Neuronal stem cell (in vitro differentiated cells): Measurements from ENCODE around the gene PFKL.

Experiments
- DNase-seq: peaks from one replicate; pipeline ENCODE4 v3.0.0-alpha.2; 2013; ENCODE audit warnings: low spot score
- H2AFZ ChIP-seq: one replicate; pipeline ENCODE4 v1.6.1; 2013; ENCODE audit warnings: mild to moderate bottlenecking, low read length, inconsistent platforms
- H2AK5ac ChIP-seq: 2 replicates; pipeline ENCODE4 v1.6.1; 2013; ENCODE audit warnings: low read depth, mild to moderate bottlenecking, inconsistent platforms, low read length, moderate library complexity, mixed read lengths
- H2BK120ac ChIP-seq: 2 replicates; pipeline ENCODE4 v1.6.1; 2013; ENCODE audit warnings: low read depth, mild to moderate bottlenecking, inconsistent platforms, low read length, moderate library complexity, mixed read lengths
- H2BK12ac ChIP-seq: one replicate; pipeline ENCODE4 v1.6.1; 2013; ENCODE audit warnings: low read length, inconsistent platforms
- H2BK15ac ChIP-seq: 2 replicates; pipeline ENCODE4 v1.6.1; 2013; ENCODE audit warnings: mild to moderate bottlenecking, low read length, inconsistent platforms, mixed read lengths
- H2BK5ac ChIP-seq: one replicate; pipeline ENCODE4 v1.6.1; 2013; ENCODE audit warnings: inconsistent platforms, mild to moderate bottlenecking, low read length, moderate library complexity
- H3K14ac ChIP-seq: one replicate; pipeline ENCODE4 v1.6.1; 2013; ENCODE audit warnings: low read length, inconsistent platforms
- H3K18ac ChIP-seq: 2 replicates; pipeline ENCODE4 v1.6.1; 2013; ENCODE audit warnings: low read length, inconsistent platforms
- H3K23ac ChIP-seq: 2 replicates; pipeline ENCODE4 v1.6.1; 2013; ENCODE audit warnings: low read depth, mild to moderate bottlenecking, mixed read lengths, low read length, inconsistent platforms; ENCODE audit not compliant: poor library complexity
- H3K27ac ChIP-seq: replicated peaks from 3 replicates; pipeline ENCODE4 v1.5.1; 2013; ENCODE audit warnings: low read length, inconsistent platforms
- H3K27me3 ChIP-seq, 3 experiments: 2 replicates each; pipeline ENCODE4 v1.6.1; 2013; ENCODE audit warnings: low read length in 3 of 3, mild to moderate bottlenecking in 2 of 3, inconsistent platforms in 1 of 3, low read depth in 1 of 3, mixed read lengths in 1 of 3, moderate library complexity in 1 of 3; ENCODE audit not compliant: control insufficient read depth in 3 of 3, insufficient read depth in 3 of 3
- H3K36me3 ChIP-seq, 2 donors: replicated peaks in 1 of 2; 2 replicates each; pipeline ENCODE4 v1.6.1; 2013; ENCODE audit warnings: low read length in 2 of 2; ENCODE audit not compliant: control insufficient read depth in 2 of 2, insufficient read depth in 2 of 2
- H3K4ac ChIP-seq: 2 replicates; pipeline ENCODE4 v1.6.1; 2013; ENCODE audit warnings: inconsistent platforms, mild to moderate bottlenecking, low read length, moderate library complexity
- H3K4me1 ChIP-seq, 2 donors: 1 replicate in 1 of 2; 2 replicates in 1 of 2; pipeline ENCODE4 v1.6.1; 2013; ENCODE audit warnings: low read length in 2 of 2, low read depth in 1 of 2; ENCODE audit not compliant: control insufficient read depth in 2 of 2, insufficient read depth in 1 of 2
- H3K4me2 ChIP-seq: one replicate; pipeline ENCODE4 v1.6.1; 2013; ENCODE audit warnings: mild to moderate bottlenecking, low read length, inconsistent platforms; ENCODE audit not compliant: insufficient read depth, poor library complexity, severe bottlenecking
- H3K4me3 ChIP-seq, 2 donors: 2 replicates each; pipeline ENCODE4 v1.5.1; 2013; ENCODE audit warnings: low read length in 2 of 2, mild to moderate bottlenecking in 2 of 2, inconsistent platforms in 1 of 2, moderate library complexity in 1 of 2
- H3K79me1 ChIP-seq: one replicate; pipeline ENCODE4 v1.6.1; 2013; ENCODE audit warnings: low read depth, mild to moderate bottlenecking, inconsistent platforms, low read length, moderate library complexity
- H3K9ac ChIP-seq: one replicate; pipeline ENCODE4 v1.6.1; 2013; ENCODE audit warnings: mild to moderate bottlenecking, low read depth, low read length, inconsistent platforms; ENCODE audit not compliant: poor library complexity
- H3K9me3 ChIP-seq, 2 donors: replicated peaks in 1 of 2; 2 replicates each; pipeline versions ENCODE3 to v1.6.1; 2013; ENCODE audit warnings: low read length in 2 of 2, mild to moderate bottlenecking in 2 of 2, inconsistent platforms in 1 of 2, low read depth in 1 of 2, mixed read lengths in 1 of 2, moderate library complexity in 1 of 2; ENCODE audit not compliant: control insufficient read depth in 2 of 2, insufficient read depth in 1 of 2
- H4K8ac ChIP-seq: one replicate; pipeline ENCODE4 v1.6.1; 2013; ENCODE audit warnings: low read depth, mild to moderate bottlenecking, inconsistent platforms, low read length, moderate library complexity
- H4K91ac ChIP-seq: one replicate; pipeline ENCODE4 v1.6.1; 2013; ENCODE audit warnings: low read length, low read depth, mild to moderate bottlenecking, inconsistent platforms; ENCODE audit not compliant: poor library complexity
- WGBS, 2 donors: extraction: QIAGEN DNeasy Blood & Tissue Kit; methylation state at CpG; one replicate each; pipeline ENCODE4 v1.1.7; 2013; ENCODE audit warnings: missing lambda C conversion rate in 2 of 2, mixed read lengths in 1 of 2; ENCODE audit not compliant: insufficient read length in 2 of 2, insufficient replicate concordance in 1 of 2; ENCODE audit errors: extremely low coverage in 2 of 2; 5-methylcytosine and 5-hydroxymethylcytosine counted together

Gene PFKL

GRCh38 chr21:44294391-44295162 lies 5.3 kb upstream of the PFKL start:
- no peak overlapping the region for H3K27ac ChIP-seq
- H3K4me1 ChIP-seq: peaks cover 6 to 12% of the 10 kb centered on the region in 2 donors
- H3K27me3 ChIP-seq: peaks cover 0 to 23% (median 10%) of the 10 kb centered on the region in 3 experiments
- H4K8ac ChIP-seq: no peak overlapping the region
- peak overlapping the region; percentile 11 for H3K18ac ChIP-seq
- H3K36me3 ChIP-seq: no peaks in the 10 kb centered on the region
- H3K14ac ChIP-seq: no peak overlapping the region
- peak overlapping the region; percentile 44 for H3K9ac ChIP-seq
- no peak overlapping the region for H4K91ac ChIP-seq
- H2BK12ac ChIP-seq: no peak overlapping the region
- H3K4me3 ChIP-seq: no peak overlapping the region
- H3K4ac ChIP-seq: no peak overlapping the region
- H2AFZ ChIP-seq: no peak overlapping the region
- no peak overlapping the region for H2BK5ac ChIP-seq
- no peaks in the 10 kb centered on the region for H3K79me1 ChIP-seq
- peak overlapping the region; percentile 49 for H2BK15ac ChIP-seq
- H3K9me3 ChIP-seq: peaks cover 0 to 2% of the 10 kb centered on the region in 2 donors
- WGBS, 2 donors: no CpG with 5 or more reads among the region's 26 CpGs
- H2BK120ac ChIP-seq: no peak overlapping the region
- no peak overlapping the region for H3K23ac ChIP-seq
- H2AK5ac ChIP-seq: peak overlapping the region; percentile 91
- DNase-seq: no peak
- no peak overlapping the region for H3K4me2 ChIP-seq

- Histone ChIP-seq H3K79me1 (no peaks in the 10 kb centered on the region), H2BK15ac (peak overlapping the region; percentile 49), H3K14ac (peak overlapping the region; percentile 75), H3K4me3 (no peak overlapping the region), H3K4ac (no peak overlapping the region), H2BK120ac (no peak overlapping the region), H3K4me1 (peaks cover 6 to 12% of the 10 kb centered on the region in 2 donors), H2AK5ac (peak overlapping the region; percentile 91), H3K9ac (no peak overlapping the region), H3K27me3 (peaks cover 0 to 18% (median 10%) of the 10 kb centered on the region in 3 experiments), H4K8ac (no peak overlapping the region), H3K18ac (peak overlapping the region; percentile 11), H3K27ac (no peak overlapping the region), H2BK5ac (no peak overlapping the region), H2AFZ (peak overlapping the region; percentile 38), H2BK12ac (no peak overlapping the region), H3K4me2 (no peak overlapping the region), H3K23ac (no peak overlapping the region), H4K91ac (no peak overlapping the region), H3K36me3 (no peaks in the 10 kb centered on the region), H3K9me3 (peaks cover 0 to 2% of the 10 kb centered on the region in 2 donors)
- DNase-seq: no peak
- no CpG with 5 or more reads among the region's 14 CpGs for WGBS, 2 donors
Measured at GRCh38 chr21:44295163-44295573, 4.7 kb upstream of the PFKL start.

- no peak overlapping the region for H4K8ac ChIP-seq
- peak overlapping the region; percentile 91 for H2AK5ac ChIP-seq
- no peaks in the 10 kb centered on the region for H3K36me3 ChIP-seq
- WGBS, 2 donors: no CpG with 5 or more reads among the region's 10 CpGs
- DNase-seq: no peak
- H3K18ac ChIP-seq: peak overlapping the region; percentile 48
- peaks cover 0 to 2% of the 10 kb centered on the region in 2 donors for H3K9me3 ChIP-seq
- H2BK15ac ChIP-seq: peak overlapping the region; percentile 81
- H2BK120ac ChIP-seq: no peak overlapping the region
- no peak overlapping the region for H3K4me2 ChIP-seq
- H3K9ac ChIP-seq: peak overlapping the region; percentile 60
- no peak overlapping the region for H2BK12ac ChIP-seq
- peak overlapping the region; percentile 38 for H2AFZ ChIP-seq
- H3K4ac ChIP-seq: peak overlapping the region; percentile 53
- no peak overlapping the region for H3K4me3 ChIP-seq
- H3K79me1 ChIP-seq: peaks cover 3% of the 10 kb centered on the region
- no peak overlapping the region for H3K14ac ChIP-seq
- H3K23ac ChIP-seq: no peak overlapping the region
- no peak overlapping the region for H4K91ac ChIP-seq
- peaks cover 0 to 18% (median 10%) of the 10 kb centered on the region in 3 experiments for H3K27me3 ChIP-seq
- peaks cover 6 to 12% of the 10 kb centered on the region in 2 donors for H3K4me1 ChIP-seq
- H2BK5ac ChIP-seq: no peak overlapping the region
- no peak overlapping the region for H3K27ac ChIP-seq
Measured at GRCh38 chr21:44295646-44296045, 4.2 kb upstream of the PFKL start.

GRCh38 chr21:44296103-44296519 lies 3.7 kb upstream of the PFKL start:
- H2BK5ac ChIP-seq: peak overlapping the region; percentile 82
- no peak overlapping the region for H3K14ac ChIP-seq
- peaks cover 0 to 18% (median 10%) of the 10 kb centered on the region in 3 experiments for H3K27me3 ChIP-seq
- H4K91ac ChIP-seq: no peak overlapping the region
- H3K23ac ChIP-seq: no peak overlapping the region
- no peak overlapping the region for H3K27ac ChIP-seq
- no peak overlapping the region for H2BK12ac ChIP-seq
- peak overlapping the region; percentile 38 for H2AFZ ChIP-seq
- no peak overlapping the region for H3K4me2 ChIP-seq
- peaks cover 7% of the 10 kb centered on the region for H3K79me1 ChIP-seq
- no peak for DNase-seq
- H3K4me3 ChIP-seq: no peak overlapping the region
- no peak overlapping the region for H2BK120ac ChIP-seq
- H3K9ac ChIP-seq: no peak overlapping the region
- no peaks in the 10 kb centered on the region for H3K36me3 ChIP-seq
- H4K8ac ChIP-seq: peak overlapping the region; percentile 43
- H3K4me1 ChIP-seq: peaks cover 10 to 16% of the 10 kb centered on the region in 2 donors
- H3K18ac ChIP-seq: peak overlapping the region; percentile 48
- peaks cover 0 to 2% of the 10 kb centered on the region in 2 donors for H3K9me3 ChIP-seq
- H2BK15ac ChIP-seq: peak overlapping the region; percentile 81
- peak overlapping the region; percentile 53 for H3K4ac ChIP-seq
- WGBS, 2 donors: no CpG with 5 or more reads among the region's 12 CpGs
- peak overlapping the region; percentile 91 for H2AK5ac ChIP-seq
